Subcutaneous adipose tissue (tissue), 4 donors: Measurements from ENCODE around the gene PAX8. TPM values are rescaled to one million over a fixed set of nuclear protein-coding genes. Genes with fewer than 3 reads are reported as not detected.

Experiments
- total RNA-seq, 4 donors: library from RNA; depleted of rRNA; stranded (reverse); fragments of >200 nt; gene quantifications; one replicate each; pipeline ENCODE4 v1.1.0, GENCODE V29; 2016
- TF ChIP-seq, protein P1 (sequence below): fragments of 450-650 bp; IDR thresholded peaks from one replicate; pipeline ENCODE4 v1.5.1; 2016; ENCODE audit warnings: low read depth, mild to moderate bottlenecking, control low read depth, antibody characterized with exemption, moderate library complexity

PAX8 gene
- total RNA-seq, 4 donors from 2014 or later, result 2.8 to 10.7 (median 5.8) TPM

DNA sequence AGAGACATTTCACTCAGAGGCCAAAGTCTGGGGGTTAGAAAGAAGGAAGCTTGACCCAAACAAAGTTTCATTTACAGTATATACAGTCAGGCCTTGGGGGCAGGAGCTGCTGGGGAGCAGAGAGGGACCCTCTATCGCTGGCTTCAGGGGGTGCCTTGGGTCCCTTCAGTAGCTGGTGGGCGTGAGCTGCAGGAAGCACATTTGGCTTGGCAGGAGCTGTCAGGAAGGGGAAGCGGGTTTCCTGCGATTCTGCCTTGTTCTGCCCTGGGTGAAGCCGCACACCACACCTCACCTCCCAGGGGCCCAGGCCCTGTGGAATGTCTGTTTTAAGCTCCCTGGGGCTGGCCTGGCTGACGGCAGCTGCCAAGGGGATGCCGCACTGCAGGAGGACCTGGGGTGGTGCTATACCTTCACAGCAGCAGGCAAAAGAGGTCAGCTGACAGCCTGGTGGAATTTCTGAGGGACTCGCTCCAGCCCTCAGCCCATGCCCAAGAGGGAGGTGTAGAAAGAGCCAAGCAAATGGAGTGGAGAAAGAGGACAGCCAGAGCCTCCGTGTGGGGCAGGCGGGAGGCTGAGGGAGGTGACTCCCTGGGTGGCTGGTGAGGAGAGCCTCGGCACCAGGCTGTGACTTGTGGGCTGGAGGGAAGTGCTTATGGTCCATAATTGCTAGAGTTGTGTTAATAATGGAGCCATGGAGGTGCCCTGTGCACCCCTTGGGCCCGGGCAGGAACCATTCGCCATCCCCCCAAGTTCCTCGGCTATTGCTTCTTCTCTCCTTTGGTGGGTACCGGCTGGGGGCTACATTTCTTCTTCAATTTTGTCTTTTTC lies 61.1 kb downstream of the PAX8 start:
- TF ChIP-seq, protein P1, sequence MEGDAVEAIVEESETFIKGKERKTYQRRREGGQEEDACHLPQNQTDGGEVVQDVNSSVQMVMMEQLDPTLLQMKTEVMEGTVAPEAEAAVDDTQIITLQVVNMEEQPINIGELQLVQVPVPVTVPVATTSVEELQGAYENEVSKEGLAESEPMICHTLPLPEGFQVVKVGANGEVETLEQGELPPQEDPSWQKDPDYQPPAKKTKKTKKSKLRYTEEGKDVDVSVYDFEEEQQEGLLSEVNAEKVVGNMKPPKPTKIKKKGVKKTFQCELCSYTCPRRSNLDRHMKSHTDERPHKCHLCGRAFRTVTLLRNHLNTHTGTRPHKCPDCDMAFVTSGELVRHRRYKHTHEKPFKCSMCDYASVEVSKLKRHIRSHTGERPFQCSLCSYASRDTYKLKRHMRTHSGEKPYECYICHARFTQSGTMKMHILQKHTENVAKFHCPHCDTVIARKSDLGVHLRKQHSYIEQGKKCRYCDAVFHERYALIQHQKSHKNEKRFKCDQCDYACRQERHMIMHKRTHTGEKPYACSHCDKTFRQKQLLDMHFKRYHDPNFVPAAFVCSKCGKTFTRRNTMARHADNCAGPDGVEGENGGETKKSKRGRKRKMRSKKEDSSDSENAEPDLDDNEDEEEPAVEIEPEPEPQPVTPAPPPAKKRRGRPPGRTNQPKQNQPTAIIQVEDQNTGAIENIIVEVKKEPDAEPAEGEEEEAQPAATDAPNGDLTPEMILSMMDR, result no peak

DNA sequence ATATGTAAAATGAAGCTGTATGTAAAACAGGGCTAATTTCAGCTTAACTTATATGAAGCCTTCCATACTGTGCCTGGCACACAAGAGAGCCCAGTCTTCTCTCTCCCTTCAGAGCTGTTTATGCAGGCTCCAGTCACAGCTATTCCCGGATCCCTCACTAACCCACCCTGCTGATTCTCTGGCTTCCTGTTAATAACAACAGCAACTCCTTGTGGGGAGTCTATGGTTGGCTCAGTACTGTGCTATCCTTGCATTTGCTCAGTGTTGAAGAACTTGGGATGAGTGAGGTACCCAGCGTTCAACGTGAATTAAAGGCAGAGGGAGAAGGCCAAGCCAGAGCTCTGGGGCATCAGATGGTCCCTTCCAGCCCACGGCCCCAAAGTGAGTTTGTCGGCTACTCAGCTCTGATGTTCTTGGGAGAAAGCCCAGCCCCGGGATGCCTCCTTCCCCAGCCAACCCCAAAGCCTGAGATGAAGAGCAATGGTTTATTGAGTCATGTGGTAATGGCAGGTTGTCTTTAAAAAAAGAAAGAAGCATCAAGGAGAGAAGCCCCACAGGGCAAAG lies 61.7 kb downstream of the PAX8 start:
- TF ChIP-seq, protein P1, result no peak

DNA sequence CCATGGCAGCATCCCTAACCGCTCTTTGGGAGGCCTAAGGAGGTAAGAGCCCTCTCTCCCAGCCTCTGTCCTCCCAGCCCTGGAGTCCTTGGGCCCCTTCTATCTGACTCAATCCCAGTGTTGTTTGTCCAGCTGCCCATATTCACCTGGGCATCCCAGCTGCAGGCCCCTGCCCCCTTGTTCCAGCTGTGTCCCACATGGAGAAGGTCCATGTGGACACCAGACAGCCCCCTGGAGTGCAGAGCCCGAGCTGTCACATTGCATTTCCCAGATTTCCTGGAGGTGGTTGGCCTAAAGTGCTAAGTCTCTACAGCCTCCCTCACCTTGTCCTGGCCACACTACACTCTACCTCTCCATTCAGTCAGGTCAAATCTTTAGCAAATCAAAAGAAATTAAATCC lies 62.4 kb downstream of the PAX8 start:
- TF ChIP-seq, protein P1, result no peak

DNA sequence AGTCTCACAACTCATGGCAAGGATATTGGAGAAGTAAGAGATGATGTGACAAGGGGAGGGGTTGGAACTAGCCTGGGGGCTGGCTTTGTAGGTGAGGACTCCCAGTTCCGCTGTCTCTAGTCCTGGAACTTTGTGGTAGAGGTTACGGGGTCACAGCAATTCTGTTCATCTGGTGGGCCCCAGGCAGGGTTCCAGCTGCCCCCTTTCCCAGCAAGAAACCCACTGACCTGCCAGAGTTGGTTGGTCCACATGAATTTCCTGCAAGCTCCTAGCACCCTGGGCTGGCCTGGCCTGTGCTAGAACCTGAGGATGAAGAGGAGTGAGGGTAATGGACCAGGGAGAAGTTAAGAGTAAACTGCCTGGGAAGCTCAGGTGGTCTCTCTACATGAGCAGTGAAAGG lies 63.7 kb downstream of the PAX8 start:
- TF ChIP-seq, protein P1, result no peak

DNA sequence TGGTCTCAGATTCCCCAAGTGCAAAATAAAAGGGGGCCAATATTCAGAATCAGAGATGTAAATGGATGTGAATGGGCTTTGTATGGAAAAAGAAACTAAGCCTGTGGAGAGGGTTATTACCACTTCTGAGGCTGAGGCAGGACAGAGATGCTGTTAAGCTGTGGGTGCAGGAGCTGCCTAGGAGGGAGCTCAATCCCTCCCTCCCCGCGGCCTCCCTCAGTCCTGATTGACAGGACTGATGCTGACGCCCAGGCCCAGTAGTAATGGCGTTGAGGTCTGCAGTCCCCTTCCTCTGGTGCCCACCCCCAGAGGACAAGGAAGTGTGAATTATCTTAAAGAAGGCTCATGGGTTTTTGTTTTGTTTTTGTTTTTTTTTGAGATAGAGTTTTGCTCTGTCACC lies 64.6 kb downstream of the PAX8 start:
- TF ChIP-seq, protein P1, result no peak

DNA sequence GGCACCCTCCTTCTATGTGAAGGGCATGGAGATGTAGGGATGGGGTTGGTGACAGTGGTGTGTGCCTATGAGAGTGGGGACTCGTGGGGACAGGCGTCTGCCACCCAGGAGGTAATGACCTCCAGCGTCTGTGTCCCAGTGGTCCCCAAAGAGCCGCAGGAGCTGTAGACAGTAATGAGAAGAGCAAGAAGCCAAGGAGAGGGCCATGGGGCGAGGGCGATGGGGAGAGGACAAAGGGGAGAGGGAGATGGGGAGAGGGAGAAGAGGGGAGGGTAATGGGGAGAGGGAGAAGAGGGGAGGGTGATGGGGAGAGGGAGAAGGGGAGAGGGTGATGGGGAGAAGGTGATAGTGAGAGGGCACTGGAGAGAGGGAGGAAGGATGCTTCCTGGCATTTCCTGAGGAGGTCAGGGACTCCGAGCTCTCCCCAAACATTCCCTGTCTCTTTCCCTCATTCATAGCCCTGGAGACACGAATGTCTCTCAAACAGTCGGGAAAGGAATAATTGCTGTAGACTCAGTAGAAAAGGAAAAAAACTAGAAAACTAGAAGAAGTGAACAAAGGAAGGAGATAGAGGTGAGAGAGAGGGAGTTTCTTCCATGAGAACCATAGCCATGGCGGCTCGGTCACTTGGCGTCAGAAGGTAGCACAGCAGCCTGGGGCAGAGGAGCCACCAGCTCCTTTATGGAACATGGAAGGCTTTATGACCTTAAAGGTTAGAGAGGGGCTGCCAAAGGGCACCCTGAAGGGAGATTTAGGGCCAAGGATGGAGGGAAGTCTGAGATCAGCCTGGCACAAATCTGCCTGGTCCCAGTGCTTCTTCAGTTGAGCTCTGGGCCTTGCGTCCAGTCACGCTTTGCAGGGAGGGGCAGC lies 65.4 kb downstream of the PAX8 start:
- TF ChIP-seq, protein P1, result no peak
